ENCODE data around the gene UVRAG.

GRCh38 chr11:75858613-75859012, 43.6 kb downstream of the UVRAG start:
- TF ChIP-seq POLR2A (IDR thresholded peaks at IDR 0.05) (no peak), CTCF (IDR thresholded peaks at IDR 0.05 in 4 of 5, conservative IDR thresholded peaks at IDR 0.05 in 1 of 5) (no peak)

All from gastrocnemius medialis (tissue), 4 donors.